Retinal pigment epithelial cell (primary cell): ENCODE data around the gene MDFIC.

Source experiments
- DNase-seq: peaks from one replicate; pipeline ENCODE4 v3.0.0-alpha.2; 2010; ENCODE audit warnings: low read depth
- H3K4me3 ChIP-seq: 2 replicates; pipeline ENCODE4 v1.5.1; 2011; ENCODE audit warnings: mild to moderate bottlenecking, low read length, control low read depth, moderate library complexity
- TF ChIP-seq, protein P1 (sequence below): conservative IDR thresholded peaks from 2 replicates; pipeline ENCODE4 v1.5.1; 2011; ENCODE audit warnings: low read depth, low read length, control low read depth, inconsistent platforms

The MDFIC gene

DNA sequence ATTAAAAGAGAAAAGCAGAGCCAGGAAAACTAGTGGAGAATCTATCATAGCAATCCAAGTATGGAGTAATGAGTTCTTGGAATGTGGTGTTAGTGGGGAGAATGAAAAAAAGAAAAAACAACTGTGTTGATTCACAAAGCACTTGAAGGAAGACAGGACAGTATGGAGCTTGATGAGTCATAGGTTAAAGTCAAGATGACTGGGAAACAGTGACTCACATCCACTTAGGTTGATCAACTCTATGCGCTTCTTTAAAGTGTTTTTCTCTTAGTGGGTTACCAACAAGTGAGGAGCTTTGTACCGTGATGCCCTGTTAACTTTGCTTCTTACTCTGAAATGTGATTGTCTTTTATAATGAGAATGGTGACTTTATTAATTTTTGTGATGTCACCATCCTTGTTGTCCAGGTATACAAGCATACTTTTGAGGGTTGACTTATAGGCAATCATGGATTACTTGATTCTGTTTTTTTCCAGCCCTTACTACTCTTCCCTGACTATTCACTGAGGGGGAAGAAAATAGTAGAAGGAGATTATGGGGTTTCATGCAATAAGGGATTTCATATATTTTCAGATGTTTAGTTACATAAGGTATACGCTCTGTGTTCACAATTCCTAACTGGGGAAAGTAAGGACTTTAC, 32.1 kb upstream of the MDFIC start:
- peak; percentile 41 for DNase-seq
- H3K4me3 ChIP-seq: no peak overlapping the region
- TF ChIP-seq, protein P1, sequence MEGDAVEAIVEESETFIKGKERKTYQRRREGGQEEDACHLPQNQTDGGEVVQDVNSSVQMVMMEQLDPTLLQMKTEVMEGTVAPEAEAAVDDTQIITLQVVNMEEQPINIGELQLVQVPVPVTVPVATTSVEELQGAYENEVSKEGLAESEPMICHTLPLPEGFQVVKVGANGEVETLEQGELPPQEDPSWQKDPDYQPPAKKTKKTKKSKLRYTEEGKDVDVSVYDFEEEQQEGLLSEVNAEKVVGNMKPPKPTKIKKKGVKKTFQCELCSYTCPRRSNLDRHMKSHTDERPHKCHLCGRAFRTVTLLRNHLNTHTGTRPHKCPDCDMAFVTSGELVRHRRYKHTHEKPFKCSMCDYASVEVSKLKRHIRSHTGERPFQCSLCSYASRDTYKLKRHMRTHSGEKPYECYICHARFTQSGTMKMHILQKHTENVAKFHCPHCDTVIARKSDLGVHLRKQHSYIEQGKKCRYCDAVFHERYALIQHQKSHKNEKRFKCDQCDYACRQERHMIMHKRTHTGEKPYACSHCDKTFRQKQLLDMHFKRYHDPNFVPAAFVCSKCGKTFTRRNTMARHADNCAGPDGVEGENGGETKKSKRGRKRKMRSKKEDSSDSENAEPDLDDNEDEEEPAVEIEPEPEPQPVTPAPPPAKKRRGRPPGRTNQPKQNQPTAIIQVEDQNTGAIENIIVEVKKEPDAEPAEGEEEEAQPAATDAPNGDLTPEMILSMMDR: no peak

DNA sequence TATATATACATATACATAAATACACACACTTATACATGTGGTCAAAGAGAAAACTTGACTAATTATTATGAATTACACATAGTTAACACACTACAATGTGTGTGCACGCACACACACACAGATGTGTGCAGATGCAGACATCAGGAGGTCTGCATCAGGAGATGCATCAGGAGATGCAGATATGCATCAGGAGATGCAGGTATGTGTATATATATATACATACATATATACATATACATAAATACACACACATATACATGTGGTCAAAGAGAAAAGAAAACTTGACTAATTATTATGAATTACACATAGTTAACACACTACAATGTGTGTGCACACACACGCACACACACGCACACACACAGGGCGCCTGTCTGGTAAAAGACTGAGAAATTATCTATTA, 31.3 kb upstream of the MDFIC start:
- no peak overlapping the region for H3K4me3 ChIP-seq
- DNase-seq: no peak
- TF ChIP-seq, protein P1: no peak

DNA sequence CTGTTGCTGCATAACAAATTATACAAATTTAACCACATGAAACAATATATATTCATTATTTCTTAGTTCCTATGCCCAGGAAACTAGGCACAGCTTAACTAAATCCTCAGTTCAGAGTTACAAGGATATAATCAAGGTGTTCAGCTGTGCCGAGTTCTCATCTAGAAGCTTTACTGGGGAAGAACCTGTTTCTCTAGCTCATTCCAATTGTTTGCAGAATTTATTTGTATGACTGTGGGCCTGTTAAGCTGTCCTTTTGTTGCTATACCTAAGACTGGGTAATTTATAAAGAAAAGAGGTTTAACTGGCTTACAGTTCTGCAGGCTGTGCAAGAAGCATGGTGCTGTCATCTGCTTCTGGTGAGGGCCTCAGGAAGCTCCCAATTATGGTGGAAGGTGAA, 21.8 kb upstream of the MDFIC start:
- TF ChIP-seq, protein P1: no peak
- no peak overlapping the region for H3K4me3 ChIP-seq
- DNase-seq: no peak

DNA sequence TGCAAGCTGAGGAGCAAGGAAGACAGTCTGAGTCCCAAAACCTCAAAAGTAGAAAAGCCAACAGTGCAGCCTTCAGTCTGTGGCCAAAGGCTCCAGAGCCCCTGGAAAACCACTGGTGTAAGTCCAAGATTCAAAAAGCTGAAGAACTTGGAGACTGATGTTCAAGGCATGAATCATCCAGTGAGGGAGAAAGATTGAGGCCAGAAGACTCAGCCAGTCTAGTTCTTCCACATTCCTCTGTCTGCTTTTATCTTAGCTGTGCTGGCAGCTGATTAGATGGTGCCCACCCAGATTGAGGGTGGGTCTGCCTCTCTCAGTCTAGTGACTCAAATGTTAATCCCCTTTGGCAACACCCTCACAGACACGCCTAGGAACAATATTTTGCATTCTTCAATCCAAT, 20.1 kb upstream of the MDFIC start:
- TF ChIP-seq, protein P1: no peak
- DNase-seq: no peak
- no peak overlapping the region for H3K4me3 ChIP-seq

DNA sequence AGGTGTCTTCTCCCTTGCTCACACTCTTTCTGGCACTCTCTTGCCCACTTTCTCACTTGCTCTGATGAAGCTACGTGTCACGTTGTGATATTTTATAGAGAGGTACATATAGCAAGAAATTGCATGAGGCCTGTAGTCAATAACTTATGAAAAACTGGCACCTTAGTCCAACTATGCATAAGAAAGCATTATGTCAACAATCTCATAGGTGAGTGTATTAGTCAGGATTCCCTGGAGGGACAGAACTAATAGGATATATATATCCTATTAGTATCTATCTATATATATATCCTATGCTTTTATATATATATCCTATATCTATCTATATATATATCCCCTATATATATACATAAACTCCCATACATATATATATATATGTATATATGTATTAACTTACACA, 18.8 kb upstream of the MDFIC start:
- no peak overlapping the region for H3K4me3 ChIP-seq
- TF ChIP-seq, protein P1: no peak
- no peak for DNase-seq

DNA sequence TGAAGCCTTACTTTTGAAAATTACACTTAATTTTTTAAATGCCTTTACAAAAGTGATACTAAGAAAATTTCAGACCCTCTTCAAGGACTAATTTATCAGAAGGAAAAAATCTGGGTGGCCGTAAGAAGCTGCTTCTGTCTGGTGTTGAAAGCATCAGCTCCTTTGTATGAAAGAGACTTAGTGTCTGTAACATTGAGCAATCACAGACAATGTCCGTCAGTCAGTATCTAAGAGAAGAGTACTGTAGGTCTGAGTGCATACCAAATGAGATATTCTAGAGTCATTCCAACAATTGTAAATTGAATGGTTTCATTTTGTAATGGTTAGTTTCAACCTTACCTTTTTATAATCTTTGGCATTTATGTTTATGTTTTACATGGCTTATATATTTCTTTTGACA, 11.1 kb upstream of the MDFIC start:
- TF ChIP-seq, protein P1: no peak
- H3K4me3 ChIP-seq: no peak overlapping the region
- DNase-seq: no peak

DNA sequence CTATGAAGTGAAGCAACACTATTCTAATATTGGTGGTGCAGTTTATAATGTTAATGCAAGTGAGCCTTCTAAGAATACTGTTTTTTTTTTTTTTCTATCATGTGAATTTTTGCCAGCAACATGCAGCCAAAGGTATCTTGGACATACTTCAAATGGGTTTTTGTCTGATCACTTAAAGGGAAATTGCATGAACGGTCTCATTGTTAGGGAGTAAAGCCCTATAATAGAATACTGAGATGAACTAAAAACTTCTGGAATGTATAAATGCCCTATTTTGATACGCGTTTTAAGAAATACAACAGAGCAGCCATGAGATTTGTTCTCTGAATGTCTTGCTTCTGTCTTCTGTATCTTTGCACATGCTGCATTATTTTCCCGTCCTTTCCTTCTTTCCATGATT, 10.5 kb upstream of the MDFIC start:
- no peak overlapping the region for H3K4me3 ChIP-seq
- TF ChIP-seq, protein P1: no peak
- DNase-seq: no peak
